OCI-LY7 (cell line): ENCODE results near the gene PRKAR2A.

Source experiments
- CTCF ChIP-seq: fragments of 200-600 bp; sonication (generic); conservative IDR thresholded peaks from 2 replicates; pipeline ENCODE4 v1.5.1; 2014; ENCODE audit warnings: mild to moderate bottlenecking, antibody characterized with exemption, low read length, moderate library complexity, mixed read lengths
- EZH2phosphoT487 ChIP-seq: fragments of 200-600 bp; sonication (generic); IDR thresholded peaks from 2 replicates; pipeline ENCODE4 v1.6.1; 2018; ENCODE audit warnings: low read depth, borderline replicate concordance, mild to moderate bottlenecking, mixed run types, antibody characterized with exemption, low read length, moderate library complexity, mixed read lengths

- TF ChIP-seq CTCF (no peak), EZH2phosphoT487 (no peak)
Observed at GRCh38 chr3:48702320-48702920, 145.3 kb downstream of the PRKAR2A start.
